H1 (cell line): ENCODE data around the gene CDC42. TPM values are rescaled to one million over a fixed set of nuclear protein-coding genes. Genes with fewer than 3 reads are reported as not detected.
A peak's percentile ranks its signal among the peaks of the same experiment; 100 is the strongest.

Experiments
- CHD2 ChIP-seq: IDR thresholded peaks from 2 replicates; pipeline ENCODE4 v1.6.1; 2012; ENCODE audit warnings: low read length, improper control_type of control experiment
- CREB1 ChIP-seq: IDR thresholded peaks from 2 replicates; pipeline ENCODE4 v1.6.1; 2012; ENCODE audit warnings: inconsistent platforms
- CTCF ChIP-seq, 3 experiments: IDR thresholded peaks; 1 replicate in 2 of 3; 2 replicates in 1 of 3; pipeline versions ENCODE4 v1.5.1 to v1.6.1; 2011; ENCODE audit warnings: low read length in 3 of 3, mild to moderate bottlenecking in 3 of 3, inconsistent platforms in 2 of 3, low read depth in 1 of 3, moderate library complexity in 1 of 3; ENCODE audit not compliant: insufficient read depth in 1 of 3; ENCODE audit errors: control extremely low read depth in 1 of 3
- EGR1 ChIP-seq: IDR thresholded peaks from 2 replicates; pipeline ENCODE4 v1.6.1; 2011; ENCODE audit warnings: low read depth, low read length, borderline replicate concordance
- EP300 ChIP-seq, 2 experiments: IDR thresholded peaks; 1 replicate in 1 of 2; 2 replicates in 1 of 2; pipeline ENCODE4 v1.6.1; 2011 to 2012; ENCODE audit warnings: low read depth in 2 of 2, low read length in 2 of 2, mild to moderate bottlenecking in 2 of 2, borderline replicate concordance in 1 of 2, inconsistent platforms in 1 of 2, moderate library complexity in 1 of 2
- HDAC2 ChIP-seq, 2 experiments: fragments of 300-600 bp in 1 of 2; sonication (generic) in 1 of 2; IDR thresholded peaks; 2 replicates each; pipeline ENCODE4 v1.6.1; 2011 to 2012; ENCODE audit warnings: low read depth in 2 of 2, low read length in 2 of 2, mild to moderate bottlenecking in 2 of 2, moderate library complexity in 2 of 2, borderline replicate concordance in 1 of 2, inconsistent platforms in 1 of 2
- KDM4A ChIP-seq: IDR thresholded peaks from one replicate; pipeline ENCODE4 v1.7.1; 2012; ENCODE audit warnings: low read depth, mild to moderate bottlenecking, moderate library complexity, low read length, inconsistent platforms; ENCODE audit not compliant: severe bottlenecking
- RAD21 ChIP-seq, 2 experiments: IDR thresholded peaks in 1 of 2; conservative IDR thresholded peaks in 1 of 2; 2 replicates each; pipeline ENCODE4 v1.6.1; 2011; ENCODE audit warnings: low read depth in 2 of 2, low read length in 2 of 2, improper control_type of control experiment in 1 of 2, inconsistent platforms in 1 of 2, mild to moderate bottlenecking in 1 of 2, moderate library complexity in 1 of 2
- SP2 ChIP-seq: IDR thresholded peaks from 2 replicates; pipeline ENCODE4 v1.6.1; 2012; ENCODE audit warnings: mild to moderate bottlenecking, low read length, inconsistent platforms
- polyA plus RNA-seq, 7 experiments: library from polyadenylated mRNA; depleted of rRNA in 3 of 7; stranded (reverse) in 5 of 7; unstranded in 2 of 7; fragments of >200 nt in 5 of 7; fragments of 200-250 nt in 2 of 7; gene quantifications; 1 replicate in 5 of 7; 2 replicates in 1 of 7; 4 replicates in 1 of 7; pipeline versions ENCODE4 v1.2.1 to v1.2.3, GENCODE V29; 2011 to 2013; ENCODE audit warnings: missing spikeins in 2 of 7, mixed read lengths in 2 of 7
- total RNA-seq: library from RNA; stranded (reverse); fragmentation: NEBNext Ultra II Directional; extraction: Animal tissue kit (Norgen Biotek cat#: 25700); gene quantifications from 2 replicates; pipeline ENCODE4 v1.2.1, GENCODE V29; 2021

The CDC42 gene
- total and polyA plus RNA-seq, 2 of the 8 experiments (the other 6 are each of a cell fraction or from before 2014, with no cell fraction given) = 110 to 179 TPM

- TF ChIP-seq CTCF (IDR thresholded peaks at IDR 0.05; ENCODE audit: control extremely low read depth in 1 of 3, insufficient read depth in 1 of 3, low read depth in 1 of 3, low read length in 3 of 3) (peak in 2 of 3 experiments; percentile 96 to 97; a peak in 3 of 4 replicates), CHD2 (no peak), EGR1 (0 out of 2 replicates have a peak, but pooled peaks have one; percentile 23), RAD21 (IDR thresholded peaks at IDR 0.05 in 1 of 2, conservative IDR thresholded peaks at IDR 0.05 in 1 of 2; ENCODE audit: low read depth in 2 of 2, low read length in 2 of 2) (peak; percentile 98 to 100), CREB1 (no peak), EP300 (IDR thresholded peaks at IDR 0.05; ENCODE audit: borderline replicate concordance in 1 of 2, low read depth in 2 of 2, low read length in 2 of 2) (0 out of 3 replicates have a peak, but pooled peaks of 1 of the 2 experiments have one; percentile 14), SP2 (no peak), KDM4A (no peak), HDAC2 (IDR thresholded peaks at IDR 0.05; ENCODE audit: borderline replicate concordance in 1 of 2, low read depth in 2 of 2, low read length in 2 of 2) (0 out of 4 replicates have a peak, but pooled peaks of 1 of the 2 experiments have one; percentile 62)
Measured at GRCh38 chr1:22131875-22132486, 79.5 kb downstream of the CDC42 start (continued).
